ENCODE data around the gene C1orf35. TPM values are rescaled to one million over a fixed set of nuclear protein-coding genes. Genes with fewer than 3 reads are reported as not detected.

C1orf35 gene
- 20.2 and 22.4 TPM in 2 replicates for total RNA-seq
- long read RNA-seq = 0 reads

DNA sequence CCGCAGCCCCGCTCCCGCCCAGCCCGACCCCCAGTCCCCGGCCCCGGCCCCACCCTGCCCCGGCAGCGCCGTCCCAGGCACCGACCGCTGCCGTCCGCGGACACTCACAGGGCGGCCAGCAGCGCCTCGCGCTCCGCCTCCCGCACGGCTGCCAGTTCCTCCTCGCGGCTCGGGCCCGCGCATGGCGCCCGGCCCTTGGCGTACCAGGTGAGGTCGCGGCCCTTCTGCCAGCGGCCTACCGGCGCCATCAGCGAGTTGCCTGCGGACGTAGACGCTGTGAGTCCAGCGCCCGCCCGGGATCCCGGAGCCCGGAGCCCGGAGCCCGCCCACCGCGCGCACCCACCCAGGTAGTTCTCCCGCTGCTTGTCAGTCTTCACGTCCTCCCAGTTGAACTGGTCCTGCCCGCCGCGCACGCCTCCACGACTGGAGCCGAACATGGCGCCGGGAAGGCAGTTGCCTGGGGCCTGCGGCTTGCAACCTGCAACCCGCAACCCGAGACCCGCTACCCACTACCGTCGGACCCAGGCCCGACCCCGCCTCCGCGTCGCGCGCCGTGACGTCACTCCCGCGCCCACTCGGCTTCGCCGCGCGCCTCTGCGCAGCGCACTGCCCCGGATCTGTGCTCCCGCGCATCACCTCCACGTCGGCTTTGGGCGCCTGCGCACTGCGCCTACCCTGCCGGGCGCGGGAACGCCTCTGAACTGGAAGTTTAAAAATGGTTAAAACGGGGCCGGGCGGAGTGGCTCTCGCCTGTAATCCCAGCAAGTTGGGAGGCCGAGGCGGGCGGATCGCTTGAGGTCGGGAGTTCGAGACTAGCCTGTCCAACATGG is at the start of gene C1orf35:
TSS of gene C1orf35 (minus strand) at position 535 of the 830 bp plus-strand sequence. CDS start at position 437, 98 bp downstream.
- peaks cover 4% of the 10 kb centered on the region for H3K4me1 Mint-ChIP-seq (ENCODE audit: low read depth)

DNA sequence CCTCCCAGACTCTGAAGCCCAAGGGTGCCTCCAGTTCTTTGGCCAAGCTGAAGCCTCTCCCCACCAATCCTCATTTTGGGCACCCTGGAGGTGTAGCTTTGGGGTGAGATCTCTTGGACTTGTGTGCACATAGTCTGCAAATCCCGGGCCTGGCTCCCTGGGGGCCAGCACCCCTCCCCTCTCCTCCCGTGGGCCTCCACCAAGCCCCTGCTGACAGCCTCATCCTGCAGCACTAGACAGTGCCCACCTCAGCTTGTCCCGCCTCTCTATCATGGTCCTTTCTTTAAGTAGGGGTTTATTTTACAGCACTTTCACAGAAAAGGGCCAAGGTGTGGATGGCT is 49.8 kb upstream of the C1orf35 start:
- TF ChIP-seq, protein P1, sequence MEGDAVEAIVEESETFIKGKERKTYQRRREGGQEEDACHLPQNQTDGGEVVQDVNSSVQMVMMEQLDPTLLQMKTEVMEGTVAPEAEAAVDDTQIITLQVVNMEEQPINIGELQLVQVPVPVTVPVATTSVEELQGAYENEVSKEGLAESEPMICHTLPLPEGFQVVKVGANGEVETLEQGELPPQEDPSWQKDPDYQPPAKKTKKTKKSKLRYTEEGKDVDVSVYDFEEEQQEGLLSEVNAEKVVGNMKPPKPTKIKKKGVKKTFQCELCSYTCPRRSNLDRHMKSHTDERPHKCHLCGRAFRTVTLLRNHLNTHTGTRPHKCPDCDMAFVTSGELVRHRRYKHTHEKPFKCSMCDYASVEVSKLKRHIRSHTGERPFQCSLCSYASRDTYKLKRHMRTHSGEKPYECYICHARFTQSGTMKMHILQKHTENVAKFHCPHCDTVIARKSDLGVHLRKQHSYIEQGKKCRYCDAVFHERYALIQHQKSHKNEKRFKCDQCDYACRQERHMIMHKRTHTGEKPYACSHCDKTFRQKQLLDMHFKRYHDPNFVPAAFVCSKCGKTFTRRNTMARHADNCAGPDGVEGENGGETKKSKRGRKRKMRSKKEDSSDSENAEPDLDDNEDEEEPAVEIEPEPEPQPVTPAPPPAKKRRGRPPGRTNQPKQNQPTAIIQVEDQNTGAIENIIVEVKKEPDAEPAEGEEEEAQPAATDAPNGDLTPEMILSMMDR (IDR thresholded peaks at IDR 0.05; ENCODE audit: unreplicated experiment) = no peak
- Mint-ChIP-seq H3K4me1 (ENCODE audit: low read depth) (no peaks in the 10 kb centered on the region), H3K27ac (no peak overlapping the region), H3K4me3 (ENCODE audit: low read depth) (no peak overlapping the region), H3K27me3 (no peaks in the 10 kb centered on the region), H3K36me3 (ENCODE audit: insufficient read depth) (no peaks in the 10 kb centered on the region), H3K9me3 (ENCODE audit: low read depth) (no peaks in the 10 kb centered on the region)
- DNase-seq (ENCODE audit: low spot score, unreplicated experiment) = no peak

More for the DNA sequence above, at the start of gene C1orf35:
- H3K9me3 Mint-ChIP-seq (ENCODE audit: low read depth) = no peaks in the 10 kb centered on the region
- TF ChIP-seq, protein P1 (IDR thresholded peaks at IDR 0.05; ENCODE audit: unreplicated experiment) = no peak
- H3K27ac Mint-ChIP-seq = peak within 1 kb of the TSS; percentile 96
- peak; percentile 93 for DNase-seq (ENCODE audit: low spot score, unreplicated experiment)
- H3K27me3 Mint-ChIP-seq = no peaks in the 10 kb centered on the region
- peak within 1 kb of the TSS; percentile 91 for H3K4me3 Mint-ChIP-seq (ENCODE audit: low read depth)
- H3K36me3 Mint-ChIP-seq (ENCODE audit: insufficient read depth) = peaks cover 11% of the 10 kb centered on the region

DNA sequence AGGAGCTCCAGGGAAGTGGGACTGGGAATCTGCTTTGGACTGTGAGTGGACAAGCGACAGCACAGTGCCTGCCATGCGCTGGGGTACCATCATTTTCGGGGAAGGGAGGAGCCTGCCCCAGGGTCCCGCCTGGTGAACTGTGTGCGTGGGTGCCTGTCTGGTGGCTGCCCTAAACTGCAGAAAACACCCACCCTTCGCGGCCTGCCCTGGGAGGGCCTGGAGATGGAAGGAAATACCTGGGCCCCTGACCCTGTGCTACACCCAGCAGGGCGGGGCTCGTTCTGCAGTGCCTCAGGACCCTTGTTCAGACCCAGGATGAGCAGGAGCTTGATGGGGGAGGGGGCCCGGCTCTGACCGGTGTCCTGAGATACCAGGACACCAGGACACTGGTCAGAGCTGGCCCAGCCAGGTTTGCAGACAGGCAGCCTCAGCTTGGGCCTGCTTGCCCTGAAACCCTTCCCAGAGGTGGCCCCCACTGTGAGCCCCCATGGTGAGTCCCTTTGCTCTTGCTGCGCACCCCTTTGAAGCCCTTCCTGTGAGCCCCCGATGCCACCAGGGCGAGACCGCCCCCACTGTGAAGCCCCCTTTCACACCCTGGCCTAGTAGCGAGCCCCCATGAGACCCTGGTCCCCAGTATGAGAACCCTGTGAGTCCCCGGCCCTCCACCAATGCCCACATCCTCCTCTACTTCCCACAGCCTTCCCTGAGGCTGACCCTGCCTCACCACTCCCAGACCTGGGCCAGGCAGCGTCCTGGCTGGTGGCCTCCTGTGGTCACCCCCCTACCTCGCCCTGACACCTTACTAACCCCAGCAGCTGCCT is 49.2 kb upstream of the C1orf35 start:
- no peaks in the 10 kb centered on the region for H3K27me3 Mint-ChIP-seq
- H3K9me3 Mint-ChIP-seq (ENCODE audit: low read depth) = no peaks in the 10 kb centered on the region
- no peak overlapping the region for H3K27ac Mint-ChIP-seq
- no peaks in the 10 kb centered on the region for H3K36me3 Mint-ChIP-seq (ENCODE audit: insufficient read depth)
- H3K4me3 Mint-ChIP-seq (ENCODE audit: low read depth) = no peak overlapping the region
- TF ChIP-seq, protein P1 (IDR thresholded peaks at IDR 0.05; ENCODE audit: unreplicated experiment) = no peak
- H3K4me1 Mint-ChIP-seq (ENCODE audit: low read depth) = no peaks in the 10 kb centered on the region
- no peak for DNase-seq (ENCODE audit: low spot score, unreplicated experiment)

DNA sequence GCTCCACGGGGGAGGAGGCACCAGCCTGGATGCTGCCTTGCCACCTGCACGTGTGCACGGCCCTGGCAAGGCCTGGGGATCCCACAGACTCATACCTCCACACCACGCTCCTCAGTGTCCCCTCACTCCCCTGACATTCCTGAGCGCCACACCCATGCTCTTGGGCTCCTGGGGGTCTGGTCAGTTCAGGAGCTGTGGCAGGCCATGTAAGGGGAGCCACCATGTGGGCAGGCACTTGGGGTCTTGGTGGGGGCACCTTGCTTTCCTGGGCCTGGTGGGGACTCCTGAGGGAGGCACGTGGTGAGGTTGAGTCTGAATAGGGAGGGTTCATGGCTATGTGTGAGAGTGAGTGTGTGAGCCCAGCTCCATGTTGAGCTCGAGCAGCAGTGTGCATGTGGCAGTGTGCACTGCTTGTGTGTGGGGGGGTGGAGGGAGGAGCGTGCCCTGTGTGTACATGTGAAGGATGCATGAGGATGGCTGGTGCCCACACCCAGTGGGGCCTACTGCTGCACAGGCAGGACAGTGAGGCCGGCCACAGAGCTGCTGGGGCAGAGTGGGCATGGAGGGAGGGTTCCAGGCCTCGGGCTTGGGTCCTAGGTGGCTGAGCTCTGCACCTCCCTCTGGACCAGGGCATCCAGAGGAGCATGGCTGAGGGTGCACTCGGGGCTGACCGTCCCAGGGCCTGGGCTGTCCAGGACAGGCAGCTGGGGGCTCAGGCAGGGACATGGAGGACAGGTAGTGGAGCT is 48.2 kb upstream of the C1orf35 start:
- Mint-ChIP-seq H3K36me3 (ENCODE audit: insufficient read depth) (no peaks in the 10 kb centered on the region), H3K4me3 (ENCODE audit: low read depth) (no peak overlapping the region), H3K27me3 (no peaks in the 10 kb centered on the region), H3K27ac (peak overlapping the region; percentile 89), H3K9me3 (ENCODE audit: low read depth) (no peaks in the 10 kb centered on the region), H3K4me1 (ENCODE audit: low read depth) (no peaks in the 10 kb centered on the region)
- DNase-seq (ENCODE audit: low spot score, unreplicated experiment) = no peak
- TF ChIP-seq, protein P1 (IDR thresholded peaks at IDR 0.05; ENCODE audit: unreplicated experiment) = no peak

Data from progenitor cell of endocrine pancreas (in vitro differentiated cells).